NT2/D1 (cell line): ENCODE measurements around the gene RAMP3.
"Not testable (repeated sequence)": the region's sequence is repeated elsewhere in the genome, so short reads cannot be mapped to it uniquely, and the experiment has no call there.

Experiments
- SUZ12 ChIP-seq: IDR thresholded peaks from 2 replicates; pipeline ENCODE4 v1.6.1; 2011; ENCODE audit not compliant: insufficient read length, insufficient read depth; ENCODE audit errors: extremely low read depth
- YY1 ChIP-seq: IDR thresholded peaks from 2 replicates; pipeline ENCODE4 v1.6.1; 2011; ENCODE audit not compliant: insufficient read length, insufficient read depth
- ZNF274 ChIP-seq: IDR thresholded peaks from 2 replicates; pipeline ENCODE4 v1.6.1; 2011; ENCODE audit warnings: mild to moderate bottlenecking, low read depth, low read length

DNA sequence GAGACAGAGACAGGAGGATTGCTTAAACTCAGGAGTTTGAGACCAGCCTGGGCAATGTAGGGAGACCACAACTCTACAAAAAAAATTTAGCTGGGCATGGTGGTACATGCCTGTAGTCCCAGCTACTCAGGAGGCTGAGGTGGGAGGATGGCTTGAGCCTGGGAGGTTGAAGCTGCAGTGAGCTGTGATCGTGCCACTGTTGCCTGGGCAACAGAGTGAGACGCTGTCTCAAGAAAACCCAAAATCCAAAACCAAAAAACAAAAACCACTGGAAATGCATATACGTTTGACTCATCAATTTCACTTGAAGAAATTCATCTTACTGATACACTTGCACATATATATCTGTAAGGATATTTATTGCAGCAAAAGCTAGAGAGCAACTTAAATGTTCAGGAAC, 52.3 kb downstream of the RAMP3 start:
- TF ChIP-seq ZNF274, SUZ12, YY1: not testable (repeated sequence)
